ENCODE results near the gene SOX6.

DNA sequence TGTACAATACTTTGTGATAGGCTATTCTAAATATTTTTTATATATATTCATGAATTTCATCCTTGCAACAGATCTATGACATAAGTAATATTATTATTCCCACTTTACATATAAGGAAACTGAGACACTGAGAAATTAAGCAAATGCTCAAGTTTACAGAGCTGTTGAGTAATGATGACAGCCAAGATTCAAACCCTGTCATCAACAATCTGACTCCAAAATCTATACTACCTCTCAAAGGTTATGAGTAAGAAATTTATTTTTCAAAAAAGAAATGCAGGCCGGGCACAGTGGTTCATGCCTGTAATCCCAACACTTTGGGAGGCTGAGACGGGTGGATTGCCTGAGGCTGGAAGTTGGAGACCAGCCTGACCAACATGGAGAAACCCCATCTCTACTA lies 22.6 kb upstream of the SOX6 start:
- TF ChIP-seq, protein P1, sequence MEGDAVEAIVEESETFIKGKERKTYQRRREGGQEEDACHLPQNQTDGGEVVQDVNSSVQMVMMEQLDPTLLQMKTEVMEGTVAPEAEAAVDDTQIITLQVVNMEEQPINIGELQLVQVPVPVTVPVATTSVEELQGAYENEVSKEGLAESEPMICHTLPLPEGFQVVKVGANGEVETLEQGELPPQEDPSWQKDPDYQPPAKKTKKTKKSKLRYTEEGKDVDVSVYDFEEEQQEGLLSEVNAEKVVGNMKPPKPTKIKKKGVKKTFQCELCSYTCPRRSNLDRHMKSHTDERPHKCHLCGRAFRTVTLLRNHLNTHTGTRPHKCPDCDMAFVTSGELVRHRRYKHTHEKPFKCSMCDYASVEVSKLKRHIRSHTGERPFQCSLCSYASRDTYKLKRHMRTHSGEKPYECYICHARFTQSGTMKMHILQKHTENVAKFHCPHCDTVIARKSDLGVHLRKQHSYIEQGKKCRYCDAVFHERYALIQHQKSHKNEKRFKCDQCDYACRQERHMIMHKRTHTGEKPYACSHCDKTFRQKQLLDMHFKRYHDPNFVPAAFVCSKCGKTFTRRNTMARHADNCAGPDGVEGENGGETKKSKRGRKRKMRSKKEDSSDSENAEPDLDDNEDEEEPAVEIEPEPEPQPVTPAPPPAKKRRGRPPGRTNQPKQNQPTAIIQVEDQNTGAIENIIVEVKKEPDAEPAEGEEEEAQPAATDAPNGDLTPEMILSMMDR (conservative IDR thresholded peaks at IDR 0.05 in 1 of 2, IDR thresholded peaks at IDR 0.05 in 1 of 2; ENCODE audit: extremely low read depth in 1 of 2, insufficient read depth in 1 of 2, low read depth in 1 of 2, low read length in 2 of 2), result no peak
- no peak for TF ChIP-seq EZH2 (IDR thresholded peaks at IDR 0.05; ENCODE audit: borderline replicate concordance, low read length)

Measured in mammary epithelial cell (primary cell).